HG03135 (cell line): ENCODE data around the gene TOM1L1.
A peak's percentile ranks its signal among the peaks of the same experiment; 100 is the strongest.

Source experiments
- ATAC-seq: cut with Tn5 transposase; IDR thresholded peaks from one replicate; pipeline ENCODE4 v1.9.1; 2021; ENCODE audit warnings: mild to moderate bottlenecking, moderate library complexity; ENCODE audit not compliant: unreplicated experiment

Gene TOM1L1

DNA sequence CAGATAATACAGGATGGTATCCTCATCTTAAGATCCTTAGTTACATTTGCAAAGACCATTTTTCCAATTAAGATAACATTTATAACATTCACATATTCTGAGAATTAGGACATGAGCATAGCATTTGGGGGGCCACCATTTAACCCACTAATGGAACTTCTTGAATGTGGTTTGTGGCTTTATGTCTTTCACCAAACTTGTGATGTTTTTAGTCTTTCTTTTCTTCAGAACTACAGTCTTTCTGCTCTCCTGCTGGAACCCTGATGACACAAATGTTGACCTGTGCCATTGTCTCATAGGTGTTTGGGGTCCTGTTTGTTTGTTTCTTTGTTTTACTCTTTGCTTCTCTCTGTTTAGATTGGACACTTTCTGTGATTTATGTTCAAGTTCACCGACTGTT, 44.6 kb downstream of the TOM1L1 start:
- no peak for ATAC-seq

GRCh38 chr17:54945671-54946070, 45.0 kb downstream of the TOM1L1 start:
- ATAC-seq: no peak

- no peak for ATAC-seq
Observed at GRCh38 chr17:54947396-54947795, 46.7 kb downstream of the TOM1L1 start.

- no peak for ATAC-seq
Observed at GRCh38 chr17:54948380-54948779, 47.7 kb downstream of the TOM1L1 start.

DNA sequence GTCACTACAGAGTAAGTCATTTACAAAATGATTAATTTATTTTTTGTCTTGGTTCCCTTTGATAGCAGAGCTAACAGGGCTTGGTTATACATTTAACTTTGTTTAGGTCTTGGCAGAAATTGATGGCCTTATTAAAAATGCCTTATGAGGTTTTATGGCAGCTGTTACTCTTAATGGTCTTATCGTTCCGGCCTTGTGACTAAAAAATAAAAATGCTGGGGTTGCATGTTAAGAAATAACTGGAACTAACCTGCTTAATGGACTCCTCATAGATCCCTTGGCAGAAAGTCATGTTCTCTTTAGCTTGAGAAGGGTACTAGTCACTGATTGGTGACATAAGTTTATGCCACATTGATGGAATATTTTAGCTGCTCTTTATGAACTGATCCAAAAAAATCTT, 49.5 kb downstream of the TOM1L1 start:
- ATAC-seq: no peak

DNA sequence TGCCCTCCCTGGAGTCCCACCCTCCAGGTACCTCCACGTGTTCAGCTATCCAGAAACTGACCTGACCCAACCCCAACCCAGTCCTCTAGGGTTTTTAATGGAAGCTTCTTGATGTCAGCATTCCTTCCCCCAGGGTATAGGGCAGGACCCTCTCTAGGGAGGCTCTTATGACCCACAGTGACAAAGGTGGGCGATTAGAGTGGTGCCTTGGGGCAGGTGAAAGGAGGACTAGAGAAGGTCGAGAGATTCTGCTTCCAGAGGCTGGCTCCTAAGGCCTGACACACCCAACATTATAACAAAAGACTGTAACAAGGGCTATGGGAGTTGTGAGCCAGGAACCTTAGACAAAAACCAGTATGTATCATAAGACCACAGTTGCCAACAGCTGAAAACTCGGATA, 50.6 kb downstream of the TOM1L1 start:
- ATAC-seq: no peak

DNA sequence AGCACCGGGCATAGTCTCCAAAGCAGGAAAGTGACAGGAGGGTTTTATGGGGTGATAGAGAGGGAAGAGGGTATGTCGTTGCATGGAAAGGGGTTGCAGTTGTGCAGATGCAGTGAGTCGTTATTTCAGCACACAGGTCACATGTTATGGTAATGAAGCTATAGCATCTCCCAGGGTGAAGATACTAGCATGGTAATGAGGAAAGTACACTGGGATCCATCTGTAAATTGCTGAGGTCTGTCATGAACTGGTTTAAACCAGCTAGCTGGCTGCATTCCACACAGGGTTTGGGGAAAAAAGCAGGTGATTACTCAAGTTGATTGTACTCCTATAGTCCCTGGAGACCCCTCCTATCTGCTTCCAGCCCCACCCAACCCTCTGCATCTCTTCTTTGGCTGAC, 56.1 kb downstream of the TOM1L1 start:
- no peak for ATAC-seq

- peak; percentile 26 for ATAC-seq
Observed at GRCh38 chr17:54967621-54968261, 67.1 kb downstream of the TOM1L1 start.

GRCh38 chr17:54968262-54968987, 67.8 kb downstream of the TOM1L1 start, which contains the start of the genes COX11 and STXBP4:
COX11 (minus strand) TSS chr17:54968654; CDS start chr17:54968646, 8 bp downstream.
STXBP4 (plus strand) TSS chr17:54968765; CDS start chr17:54986220, 17,455 bp downstream.
- ATAC-seq: peak; percentile 88

GRCh38 chr17:54968988-54969332, 68.3 kb downstream of the TOM1L1 start:
- ATAC-seq: peak; percentile 35

- no peak for ATAC-seq
Observed at GRCh38 chr17:54969658-54970572, 69.3 kb downstream of the TOM1L1 start.

DNA sequence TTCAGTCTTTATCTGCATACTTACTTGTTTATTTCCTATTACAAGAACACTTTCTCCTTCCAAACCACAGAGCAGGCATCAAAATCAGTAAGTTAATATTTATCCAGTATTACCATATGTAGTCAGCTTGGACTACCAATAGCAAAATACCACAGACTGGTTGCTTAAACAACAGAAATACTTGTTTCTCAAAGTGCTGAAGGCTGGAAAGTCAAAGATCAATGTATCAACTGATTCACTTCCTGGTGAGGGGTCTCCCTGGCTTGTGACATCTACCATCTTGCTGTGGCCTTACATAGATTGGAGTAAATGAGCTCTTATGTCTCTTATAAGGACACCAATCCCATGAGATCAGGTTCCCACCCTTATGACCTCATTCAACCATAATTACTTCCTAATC, 70.5 kb downstream of the TOM1L1 start:
- no peak for ATAC-seq

DNA sequence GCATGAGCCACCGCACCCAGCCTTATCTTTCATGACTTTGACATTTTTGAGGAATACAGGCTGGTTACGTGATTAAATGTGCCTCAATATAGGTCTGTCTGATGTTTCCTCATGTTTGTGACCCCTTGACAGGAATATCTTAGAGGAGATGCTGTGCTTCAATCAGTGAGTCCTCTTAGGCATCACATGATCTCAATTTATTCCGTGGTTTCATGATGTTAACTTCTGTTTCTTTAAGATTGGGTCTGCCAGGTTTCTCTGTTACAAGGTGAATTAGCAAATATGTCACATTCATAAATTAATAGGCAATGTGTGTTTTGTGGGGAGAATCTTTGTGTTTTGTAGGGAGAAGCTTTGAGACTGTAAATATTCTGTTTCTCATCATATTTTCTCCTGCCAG, 71.2 kb downstream of the TOM1L1 start:
- ATAC-seq: no peak

- ATAC-seq: no peak
Observed at GRCh38 chr17:54972406-54973138, 71.9 kb downstream of the TOM1L1 start.

- ATAC-seq: no peak
Observed at GRCh38 chr17:54974759-54975158, 74.1 kb downstream of the TOM1L1 start.

GRCh38 chr17:54976316-54976715, 75.7 kb downstream of the TOM1L1 start:
- no peak for ATAC-seq

DNA sequence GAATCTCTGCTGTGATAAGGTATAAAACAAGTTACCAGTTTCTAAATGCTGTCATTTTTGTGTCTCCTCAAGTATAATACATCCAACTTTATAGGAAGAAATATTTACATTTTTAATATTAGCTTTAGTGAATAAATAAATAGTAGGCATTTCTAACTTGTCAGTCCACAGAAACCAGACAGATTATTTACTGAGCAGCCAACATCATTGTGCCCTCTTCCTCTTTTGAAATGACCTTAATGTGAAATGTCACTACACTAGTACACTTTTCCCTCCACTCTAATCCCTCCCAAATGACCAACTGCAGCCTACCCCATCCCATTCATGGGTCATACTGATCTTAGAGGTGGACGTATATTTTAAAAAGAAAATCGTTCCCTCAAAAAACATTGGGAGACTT, 77.1 kb downstream of the TOM1L1 start:
- ATAC-seq: no peak

GRCh38 chr17:54979657-54980056, 79.0 kb downstream of the TOM1L1 start:
- no peak for ATAC-seq

DNA sequence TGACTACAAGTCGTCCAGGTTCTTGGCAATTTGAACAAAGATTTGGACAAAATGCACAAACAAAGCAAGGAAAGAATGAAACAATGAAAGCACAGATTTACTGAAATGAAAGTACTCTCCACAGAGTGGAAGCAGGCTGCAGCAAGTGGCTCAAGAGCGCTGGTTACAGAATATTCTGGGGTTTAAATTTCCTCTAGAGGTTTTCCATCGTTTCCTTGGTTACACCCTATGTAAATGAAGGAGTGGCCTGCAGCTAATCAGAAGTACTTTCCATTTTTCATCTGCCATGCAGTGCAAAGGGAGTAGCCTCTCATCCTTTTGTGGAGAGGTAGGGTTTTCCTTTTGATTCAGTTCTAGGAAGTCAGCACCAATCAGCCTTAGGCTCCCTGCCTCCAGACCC, 79.7 kb downstream of the TOM1L1 start:
- ATAC-seq: no peak

GRCh38 chr17:54982399-54982798, 81.7 kb downstream of the TOM1L1 start:
- ATAC-seq: no peak

GRCh38 chr17:54983260-54983659, 82.6 kb downstream of the TOM1L1 start:
- no peak for ATAC-seq
